HepG2 (cell line): ENCODE results near the gene FOSB. TPM values are rescaled to one million over a fixed set of nuclear protein-coding genes. Genes with fewer than 3 reads are reported as not detected.

Experiments used
- FOXJ3 ChIP-seq: sonication (generic); formaldehyde crosslinking; IDR thresholded peaks from 2 replicates; pipeline ENCODE4 v1.4.0; 2020; ENCODE audit warnings: missing genetic modification reagents, mild to moderate bottlenecking, borderline replicate concordance
- GABPB1 ChIP-seq: IDR thresholded peaks from 2 replicates; pipeline ENCODE4 v1.6.1; 2016; ENCODE audit warnings: mild to moderate bottlenecking, missing genetic modification reagents, moderate library complexity, missing compliant biosample characterization
- GZF1 ChIP-seq: sonication (generic); formaldehyde crosslinking; IDR thresholded peaks from 2 replicates; pipeline ENCODE4 v1.5.1; 2020; ENCODE audit warnings: mild to moderate bottlenecking, missing genetic modification reagents
- HMGXB4 ChIP-seq, 2 experiments: sonication (generic) in 1 of 2; formaldehyde crosslinking in 1 of 2; IDR thresholded peaks; 2 replicates each; pipeline versions ENCODE4 v1.4.0 to v1.6.1; 2018 to 2020; ENCODE audit warnings: missing genetic modification reagents in 2 of 2, borderline replicate concordance in 1 of 2, low read depth in 1 of 2, mild to moderate bottlenecking in 1 of 2, missing biosample characterization in 1 of 2
- KDM3A ChIP-seq: IDR thresholded peaks from 2 replicates; pipeline ENCODE4 v1.6.1; 2018; ENCODE audit warnings: low read depth, missing compliant biosample characterization
- MEF2D ChIP-seq: sonication (generic); formaldehyde crosslinking; IDR thresholded peaks from 2 replicates; pipeline ENCODE4 v1.5.1; 2020; ENCODE audit warnings: mild to moderate bottlenecking, missing genetic modification reagents
- MXD4 ChIP-seq: IDR thresholded peaks from 2 replicates; pipeline ENCODE4 v1.6.1; 2016; ENCODE audit warnings: mild to moderate bottlenecking, missing biosample characterization, missing genetic modification reagents
- NR2F6 ChIP-seq, 2 experiments: IDR thresholded peaks; 2 replicates each; pipeline ENCODE4 v1.6.1; 2016; ENCODE audit warnings: antibody characterized with exemption in 1 of 2, mild to moderate bottlenecking in 1 of 2
- PBX3 ChIP-seq: sonication (generic); formaldehyde crosslinking; IDR thresholded peaks from 2 replicates; pipeline ENCODE4 v1.8.1; 2023; ENCODE audit warnings: missing genetic modification reagents, inconsistent platforms, borderline replicate concordance
- PHF8 ChIP-seq: sonication (generic); formaldehyde crosslinking; IDR thresholded peaks from 2 replicates; pipeline ENCODE4 v1.5.0; 2020; ENCODE audit warnings: missing genetic modification reagents
- RFX5 ChIP-seq: IDR thresholded peaks from 2 replicates; pipeline ENCODE4 v1.6.1; 2011; ENCODE audit warnings: low read depth, low read length, improper control_type of control experiment
- SRSF1 ChIP-seq: fragments of 200-400 bp; formaldehyde crosslinking; optimal IDR thresholded peaks from 2 replicates; pipeline ENCODE3; 2017; ENCODE audit warnings: mild to moderate bottlenecking, low read depth, low read length, moderate library complexity
- THYN1 ChIP-seq: sonication (generic); formaldehyde crosslinking; IDR thresholded peaks from 2 replicates; pipeline ENCODE4 v1.8.1; 2023; ENCODE audit warnings: low read depth, mild to moderate bottlenecking, moderate library complexity, missing genetic modification reagents, borderline replicate concordance
- ZNF777 ChIP-seq: sonication (generic); formaldehyde crosslinking; IDR thresholded peaks from 2 replicates; pipeline ENCODE4 v1.4.0; 2020; ENCODE audit warnings: missing genetic modification reagents
- polyA plus RNA-seq, 8 experiments: library from polyadenylated mRNA; depleted of rRNA in 3 of 8; stranded (reverse) in 7 of 8; unstranded in 1 of 8; fragments of >200 nt; fragmentation: Illumina TruSeq in 4 of 8; extraction: Trizol in 4 of 8; gene quantifications; 2 replicates each; pipeline versions ENCODE4 v1.2.1 to v1.2.3, GENCODE V29; 2011 to 2016; ENCODE audit warnings: low read depth in 4 of 8, missing spikeins in 1 of 8, mixed read lengths in 1 of 8; ENCODE audit not compliant: insufficient read depth in 1 of 8
- total RNA-seq, 5 experiments: library from RNA; depleted of rRNA; stranded (reverse); fragments of >200 nt; fragmentation: Illumina TruSeq; extraction: Trizol; gene quantifications; 2 replicates each; pipeline ENCODE4 v1.2.3, GENCODE V29; 2016; ENCODE audit warnings: low read depth in 1 of 5
- TF ChIP-seq, protein P1 (sequence below): sonication (generic); formaldehyde crosslinking; IDR thresholded peaks from 2 replicates; pipeline ENCODE4 v1.5.0; 2020; ENCODE audit warnings: mild to moderate bottlenecking, missing genetic modification reagents, borderline replicate concordance
- TF ChIP-seq, protein P2 (sequence below): IDR thresholded peaks from 2 replicates; pipeline ENCODE4 v1.6.1; 2016; ENCODE audit warnings: missing compliant biosample characterization, missing genetic modification reagents, borderline replicate concordance
- TF ChIP-seq, protein P3 (sequence below): sonication (generic); formaldehyde crosslinking; IDR thresholded peaks from 2 replicates; pipeline ENCODE4 v1.4.0; 2020; ENCODE audit warnings: mild to moderate bottlenecking, missing genetic modification reagents

The FOSB gene
- total and polyA plus RNA-seq, 2 of the 13 experiments (the other 11 are each of a cell fraction or from before 2014, with no cell fraction given), result 2.8 to 6.0 TPM

GRCh38 chr19:45444318-45445041 lies 23.3 kb upstream of the FOSB start (continued):
- TF ChIP-seq MXD4 (CRISPR knock-in tag) (no peak), FOXJ3 (CRISPR knock-in tag) (peak; percentile 60; the same call in 1 of the 2 replicates), PBX3 (CRISPR knock-in tag) (no peak), KDM3A (peak; percentile 41; the same call in 1 of the 2 replicates), NR2F6 (IDR thresholded peaks at IDR 0.05) (no peak; the same call in 1 of the 2 replicates), NR2F6 (CRISPR knock-in tag; IDR thresholded peaks at IDR 0.05) (peak; percentile 57), HMGXB4 (CRISPR knock-in tag; IDR thresholded peaks at IDR 0.05; ENCODE audit: borderline replicate concordance in 1 of 2, low read depth in 1 of 2) (0 out of 4 replicates have a peak, but pooled peaks have one; percentile 33 to 34), MEF2D (CRISPR knock-in tag) (0 out of 2 replicates have a peak, but pooled peaks have one; percentile 36), GZF1 (CRISPR knock-in tag) (no peak), THYN1 (CRISPR knock-in tag) (0 out of 2 replicates have a peak, but pooled peaks have one; percentile 62), GABPB1 (CRISPR knock-in tag) (peak; percentile 55; the same call in 1 of the 2 replicates), RFX5 (0 out of 2 replicates have a peak, but pooled peaks have one; percentile 17), ZNF777 (CRISPR knock-in tag) (peak; percentile 71; the same call in 1 of the 2 replicates), SRSF1 (peak; percentile 54), PHF8 (CRISPR knock-in tag) (peak; percentile 63)
- TF ChIP-seq, protein P1, sequence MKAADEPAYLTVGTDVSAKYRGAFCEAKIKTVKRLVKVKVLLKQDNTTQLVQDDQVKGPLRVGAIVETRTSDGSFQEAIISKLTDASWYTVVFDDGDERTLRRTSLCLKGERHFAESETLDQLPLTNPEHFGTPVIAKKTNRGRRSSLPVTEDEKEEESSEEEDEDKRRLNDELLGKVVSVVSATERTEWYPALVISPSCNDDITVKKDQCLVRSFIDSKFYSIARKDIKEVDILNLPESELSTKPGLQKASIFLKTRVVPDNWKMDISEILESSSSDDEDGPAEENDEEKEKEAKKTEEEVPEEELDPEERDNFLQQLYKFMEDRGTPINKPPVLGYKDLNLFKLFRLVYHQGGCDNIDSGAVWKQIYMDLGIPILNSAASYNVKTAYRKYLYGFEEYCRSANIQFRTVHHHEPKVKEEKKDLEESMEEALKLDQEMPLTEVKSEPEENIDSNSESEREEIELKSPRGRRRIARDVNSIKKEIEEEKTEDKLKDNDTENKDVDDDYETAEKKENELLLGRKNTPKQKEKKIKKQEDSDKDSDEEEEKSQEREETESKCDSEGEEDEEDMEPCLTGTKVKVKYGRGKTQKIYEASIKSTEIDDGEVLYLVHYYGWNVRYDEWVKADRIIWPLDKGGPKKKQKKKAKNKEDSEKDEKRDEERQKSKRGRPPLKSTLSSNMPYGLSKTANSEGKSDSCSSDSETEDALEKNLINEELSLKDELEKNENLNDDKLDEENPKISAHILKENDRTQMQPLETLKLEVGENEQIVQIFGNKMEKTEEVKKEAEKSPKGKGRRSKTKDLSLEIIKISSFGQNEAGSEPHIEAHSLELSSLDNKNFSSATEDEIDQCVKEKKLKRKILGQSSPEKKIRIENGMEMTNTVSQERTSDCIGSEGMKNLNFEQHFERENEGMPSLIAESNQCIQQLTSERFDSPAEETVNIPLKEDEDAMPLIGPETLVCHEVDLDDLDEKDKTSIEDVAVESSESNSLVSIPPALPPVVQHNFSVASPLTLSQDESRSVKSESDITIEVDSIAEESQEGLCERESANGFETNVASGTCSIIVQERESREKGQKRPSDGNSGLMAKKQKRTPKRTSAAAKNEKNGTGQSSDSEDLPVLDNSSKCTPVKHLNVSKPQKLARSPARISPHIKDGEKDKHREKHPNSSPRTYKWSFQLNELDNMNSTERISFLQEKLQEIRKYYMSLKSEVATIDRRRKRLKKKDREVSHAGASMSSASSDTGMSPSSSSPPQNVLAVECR, result peak; percentile 46; the same call in 1 of the 2 replicates
- TF ChIP-seq, protein P2, sequence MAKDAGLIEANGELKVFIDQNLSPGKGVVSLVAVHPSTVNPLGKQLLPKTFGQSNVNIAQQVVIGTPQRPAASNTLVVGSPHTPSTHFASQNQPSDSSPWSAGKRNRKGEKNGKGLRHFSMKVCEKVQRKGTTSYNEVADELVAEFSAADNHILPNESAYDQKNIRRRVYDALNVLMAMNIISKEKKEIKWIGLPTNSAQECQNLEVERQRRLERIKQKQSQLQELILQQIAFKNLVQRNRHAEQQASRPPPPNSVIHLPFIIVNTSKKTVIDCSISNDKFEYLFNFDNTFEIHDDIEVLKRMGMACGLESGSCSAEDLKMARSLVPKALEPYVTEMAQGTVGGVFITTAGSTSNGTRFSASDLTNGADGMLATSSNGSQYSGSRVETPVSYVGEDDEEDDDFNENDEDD (CRISPR knock-in tag), result peak; percentile 66; the same call in 1 of the 2 replicates
- TF ChIP-seq, protein P3, sequence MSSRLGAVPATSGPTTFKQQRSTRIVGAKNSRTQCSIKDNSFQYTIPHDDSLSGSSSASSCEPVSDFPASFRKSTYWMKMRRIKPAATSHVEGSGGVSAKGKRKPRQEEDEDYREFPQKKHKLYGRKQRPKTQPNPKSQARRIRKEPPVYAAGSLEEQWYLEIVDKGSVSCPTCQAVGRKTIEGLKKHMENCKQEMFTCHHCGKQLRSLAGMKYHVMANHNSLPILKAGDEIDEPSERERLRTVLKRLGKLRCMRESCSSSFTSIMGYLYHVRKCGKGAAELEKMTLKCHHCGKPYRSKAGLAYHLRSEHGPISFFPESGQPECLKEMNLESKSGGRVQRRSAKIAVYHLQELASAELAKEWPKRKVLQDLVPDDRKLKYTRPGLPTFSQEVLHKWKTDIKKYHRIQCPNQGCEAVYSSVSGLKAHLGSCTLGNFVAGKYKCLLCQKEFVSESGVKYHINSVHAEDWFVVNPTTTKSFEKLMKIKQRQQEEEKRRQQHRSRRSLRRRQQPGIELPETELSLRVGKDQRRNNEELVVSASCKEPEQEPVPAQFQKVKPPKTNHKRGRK (CRISPR knock-in tag), result no peak
